Activated T-helper 17 cell treated with anti-CD3 and anti-CD28 coated beads, Interleukin-2, amount 50 U/mL, for 72 hours (primary cell): Measurements from ENCODE around the gene SLCO3A1. TPM values are rescaled to one million over a fixed set of nuclear protein-coding genes. Genes with fewer than 3 reads are reported as not detected.
A peak's percentile ranks its signal among the peaks of the same experiment; 100 is the strongest.

Source experiments
- ATAC-seq: fragments of 150-1000 bp; cut with Tn5 transposase; replicated peaks from 2 replicates; pipeline ENCODE4 v1.10.0; 2021; ENCODE audit warnings: mild to moderate bottlenecking, moderate library complexity
- H3K27ac Mint-ChIP-seq: one replicate; pipeline ENCODE4 v1.8.0; 2022; ENCODE audit warnings: mixed read lengths
- H3K27me3 Mint-ChIP-seq: one replicate; pipeline ENCODE4 v1.8.0; 2022; ENCODE audit warnings: mixed read lengths
- H3K36me3 Mint-ChIP-seq: one replicate; pipeline ENCODE4 v1.8.0; 2022; ENCODE audit warnings: low read depth, mild to moderate bottlenecking, mixed read lengths
- H3K4me1 Mint-ChIP-seq: one replicate; pipeline ENCODE4 v1.8.0; 2022; ENCODE audit warnings: mixed read lengths
- H3K4me3 Mint-ChIP-seq: one replicate; pipeline ENCODE4 v1.8.0; 2022; ENCODE audit warnings: mild to moderate bottlenecking, mixed read lengths
- H3K9me3 Mint-ChIP-seq: one replicate; pipeline ENCODE4 v1.8.0; 2022; ENCODE audit warnings: mixed read lengths
- total RNA-seq, 2 donors: library from RNA; stranded (reverse); gene quantifications; one replicate each; pipeline ENCODE4 v1.2.3, GENCODE V29; 2022

SLCO3A1 gene
- total RNA-seq, result 10 to 100 TPM in 1 of 2 donors, 1 to 10 TPM in 1; 7.0 to 11.0 TPM

- H3K4me3 Mint-ChIP-seq, result peak within 1 kb of the TSS; percentile 82
- H3K4me1 Mint-ChIP-seq, result peaks cover 51% of the 10 kb centered on the region
- H3K27me3 Mint-ChIP-seq, result no peaks in the 10 kb centered on the region
- peaks cover 5% of the 10 kb centered on the region for H3K36me3 Mint-ChIP-seq
- H3K27ac Mint-ChIP-seq, result peak within 1 kb of the TSS; percentile 74
- ATAC-seq, result peak; percentile 29
- no peaks in the 10 kb centered on the region for H3K9me3 Mint-ChIP-seq
Measured at GRCh38 chr15:91853511-91853947, at the start of gene SLCO3A1. Gene SLCO3A1, plus strand, starts transcription at chr15:91853708.

DNA sequence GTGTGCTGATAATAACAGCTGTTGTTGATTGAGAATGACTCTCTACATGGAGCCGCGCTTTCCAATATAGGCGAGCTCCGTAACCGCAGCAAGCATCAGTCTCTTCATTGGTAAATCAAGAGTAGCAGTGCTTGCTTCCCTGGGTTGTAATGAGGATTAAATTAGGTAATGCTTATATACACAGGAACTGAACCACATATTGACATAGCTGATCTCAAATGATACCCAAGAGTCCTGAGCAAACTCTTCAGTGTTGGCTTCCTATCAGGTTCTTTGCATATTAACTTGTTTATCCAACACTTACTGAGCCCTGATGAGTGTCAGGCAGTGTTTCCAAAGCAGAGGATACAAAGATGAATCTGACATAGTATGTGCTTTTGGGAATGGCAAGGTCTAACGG, 46.4 kb upstream of the SLCO3A1 start:
- H3K9me3 Mint-ChIP-seq, result peaks cover 3% of the 10 kb centered on the region
- no peak overlapping the region for H3K4me3 Mint-ChIP-seq
- peaks cover 8% of the 10 kb centered on the region for H3K27me3 Mint-ChIP-seq
- H3K27ac Mint-ChIP-seq, result no peak overlapping the region
- H3K4me1 Mint-ChIP-seq, result no peaks in the 10 kb centered on the region
- no peak for ATAC-seq
- H3K36me3 Mint-ChIP-seq, result no peaks in the 10 kb centered on the region

DNA sequence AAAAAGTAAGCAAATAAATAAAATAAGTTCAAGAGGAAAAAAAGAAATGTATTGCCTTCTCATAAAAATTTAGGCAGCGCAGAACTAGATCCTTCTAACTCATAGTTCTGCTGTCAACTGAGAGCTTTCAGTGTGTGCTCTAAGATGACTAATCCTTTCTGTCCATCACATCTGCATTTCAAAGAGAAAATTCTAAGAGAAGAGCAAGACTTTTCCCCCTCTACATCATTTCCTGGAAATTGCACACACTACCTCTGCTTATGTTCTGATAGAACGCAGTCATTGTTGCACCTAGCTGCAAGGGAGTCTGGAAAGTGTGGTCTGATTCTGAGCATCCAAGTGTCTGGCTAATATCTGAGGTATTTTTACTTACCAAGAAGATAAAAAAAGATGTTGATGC, 39.6 kb upstream of the SLCO3A1 start:
- no peaks in the 10 kb centered on the region for H3K36me3 Mint-ChIP-seq

GRCh38 chr15:91816942-91817341, 36.6 kb upstream of the SLCO3A1 start:
- Mint-ChIP-seq H3K4me3 (no peak overlapping the region), H3K27me3 (peaks cover 7% of the 10 kb centered on the region), H3K36me3 (no peaks in the 10 kb centered on the region), H3K4me1 (no peaks in the 10 kb centered on the region), H3K9me3 (peaks cover 13% of the 10 kb centered on the region), H3K27ac (no peak overlapping the region)
- ATAC-seq, result no peak

More for the DNA sequence above, 39.6 kb upstream of the SLCO3A1 start:
- Mint-ChIP-seq H3K4me1 (no peaks in the 10 kb centered on the region), H3K4me3 (no peak overlapping the region), H3K9me3 (peaks cover 13% of the 10 kb centered on the region), H3K27ac (no peak overlapping the region), H3K27me3 (peaks cover 6% of the 10 kb centered on the region)
- no peak for ATAC-seq

GRCh38 chr15:91821458-91821857, 32.0 kb upstream of the SLCO3A1 start:
- no peaks in the 10 kb centered on the region for H3K36me3 Mint-ChIP-seq
- no peak for ATAC-seq
- H3K9me3 Mint-ChIP-seq, result no peaks in the 10 kb centered on the region
- H3K4me3 Mint-ChIP-seq, result no peak overlapping the region
- peaks cover 4% of the 10 kb centered on the region for H3K27me3 Mint-ChIP-seq
- H3K27ac Mint-ChIP-seq, result no peak overlapping the region
- H3K4me1 Mint-ChIP-seq, result no peaks in the 10 kb centered on the region

DNA sequence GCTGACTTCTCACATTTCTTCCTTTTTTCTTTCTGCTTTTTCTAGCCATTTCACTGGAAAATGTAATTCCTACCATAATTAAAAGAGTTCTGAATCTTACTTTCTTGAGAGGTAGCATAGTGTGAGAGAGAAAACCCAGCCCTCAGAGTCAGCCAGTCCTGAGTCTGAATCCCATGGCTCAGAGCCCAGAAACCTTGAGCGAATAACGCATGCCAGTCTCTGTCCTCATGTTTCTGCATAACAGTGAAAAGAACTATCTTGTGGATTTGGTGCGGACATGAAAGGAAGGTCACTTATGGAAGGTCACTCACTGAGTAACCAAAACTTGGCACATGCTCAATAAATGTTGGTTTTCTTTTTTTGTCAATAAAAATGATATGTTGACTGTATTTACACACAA, 29.3 kb upstream of the SLCO3A1 start:
- Mint-ChIP-seq H3K36me3 (no peaks in the 10 kb centered on the region), H3K4me1 (no peaks in the 10 kb centered on the region)

GRCh38 chr15:91826443-91826842, 27.1 kb upstream of the SLCO3A1 start:
- Mint-ChIP-seq H3K9me3 (no peaks in the 10 kb centered on the region), H3K27ac (no peak overlapping the region), H3K4me3 (no peak overlapping the region), H3K4me1 (no peaks in the 10 kb centered on the region), H3K36me3 (no peaks in the 10 kb centered on the region), H3K27me3 (peaks cover 4% of the 10 kb centered on the region)
- no peak for ATAC-seq

More for the DNA sequence above, 29.3 kb upstream of the SLCO3A1 start:
- Mint-ChIP-seq H3K9me3 (no peaks in the 10 kb centered on the region), H3K4me3 (no peak overlapping the region), H3K27me3 (peaks cover 4% of the 10 kb centered on the region), H3K27ac (no peak overlapping the region)
- no peak for ATAC-seq

- no peaks in the 10 kb centered on the region for H3K36me3 Mint-ChIP-seq
- H3K27ac Mint-ChIP-seq, result no peak overlapping the region
- ATAC-seq, result no peak
- H3K9me3 Mint-ChIP-seq, result no peaks in the 10 kb centered on the region
- H3K4me3 Mint-ChIP-seq, result no peak overlapping the region
- peaks cover 22% of the 10 kb centered on the region for H3K27me3 Mint-ChIP-seq
- no peaks in the 10 kb centered on the region for H3K4me1 Mint-ChIP-seq
Measured at GRCh38 chr15:91833056-91833455, 20.5 kb upstream of the SLCO3A1 start.

DNA sequence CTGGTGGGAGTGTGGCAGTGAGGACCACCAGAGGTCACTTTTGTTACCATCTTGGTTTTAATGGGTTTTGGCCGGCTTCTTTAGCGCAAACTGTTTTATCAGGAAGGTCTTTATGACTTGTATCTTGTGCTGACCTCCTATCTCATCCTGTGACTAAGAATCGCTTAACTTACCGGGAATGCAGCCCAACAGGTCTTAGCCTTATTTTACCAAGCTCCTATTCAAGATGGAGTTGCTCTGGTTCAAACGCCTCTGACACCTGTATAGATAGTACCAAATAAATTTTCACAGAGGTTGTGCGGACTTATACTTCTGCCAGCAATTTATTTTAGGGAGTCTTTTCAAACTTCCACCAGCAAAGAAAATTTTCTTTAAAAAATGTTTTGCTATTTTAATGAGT, 13.6 kb upstream of the SLCO3A1 start:
- H3K27ac Mint-ChIP-seq, result no peak overlapping the region
- peaks cover 26% of the 10 kb centered on the region for H3K27me3 Mint-ChIP-seq
- no peaks in the 10 kb centered on the region for H3K36me3 Mint-ChIP-seq
- no peaks in the 10 kb centered on the region for H3K9me3 Mint-ChIP-seq
- no peak overlapping the region for H3K4me3 Mint-ChIP-seq
- no peaks in the 10 kb centered on the region for H3K4me1 Mint-ChIP-seq
- no peak for ATAC-seq

- Mint-ChIP-seq H3K9me3 (no peaks in the 10 kb centered on the region), H3K36me3 (no peaks in the 10 kb centered on the region), H3K4me1 (peaks cover 4% of the 10 kb centered on the region), H3K27me3 (peaks cover 17% of the 10 kb centered on the region), H3K27ac (no peak overlapping the region), H3K4me3 (no peak overlapping the region)
- no peak for ATAC-seq
Measured at GRCh38 chr15:91841861-91842260, 11.6 kb upstream of the SLCO3A1 start.

DNA sequence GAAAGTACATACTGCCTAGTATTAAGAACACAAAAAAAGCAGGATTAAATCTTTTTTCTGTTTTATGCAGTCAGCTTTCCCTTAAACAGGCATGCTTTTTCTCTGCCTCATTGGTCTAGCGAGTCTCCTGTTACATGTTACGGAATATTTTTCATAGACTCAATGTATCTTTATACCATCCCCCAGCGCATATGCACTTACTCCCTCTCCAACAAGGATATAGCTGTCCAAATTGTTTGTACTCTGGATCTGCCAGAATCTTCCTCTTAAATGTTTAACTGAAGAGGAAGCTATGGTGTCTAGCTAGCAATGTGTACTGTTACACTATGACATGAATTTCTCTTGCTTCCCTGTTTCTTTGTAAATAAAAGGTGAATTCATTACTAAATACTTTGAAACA, 9.2 kb upstream of the SLCO3A1 start:
- Mint-ChIP-seq H3K27me3 (peaks cover 13% of the 10 kb centered on the region), H3K4me1 (peaks cover 4% of the 10 kb centered on the region), H3K9me3 (no peaks in the 10 kb centered on the region), H3K27ac (no peak overlapping the region), H3K4me3 (no peak overlapping the region), H3K36me3 (no peaks in the 10 kb centered on the region)
- ATAC-seq, result no peak

DNA sequence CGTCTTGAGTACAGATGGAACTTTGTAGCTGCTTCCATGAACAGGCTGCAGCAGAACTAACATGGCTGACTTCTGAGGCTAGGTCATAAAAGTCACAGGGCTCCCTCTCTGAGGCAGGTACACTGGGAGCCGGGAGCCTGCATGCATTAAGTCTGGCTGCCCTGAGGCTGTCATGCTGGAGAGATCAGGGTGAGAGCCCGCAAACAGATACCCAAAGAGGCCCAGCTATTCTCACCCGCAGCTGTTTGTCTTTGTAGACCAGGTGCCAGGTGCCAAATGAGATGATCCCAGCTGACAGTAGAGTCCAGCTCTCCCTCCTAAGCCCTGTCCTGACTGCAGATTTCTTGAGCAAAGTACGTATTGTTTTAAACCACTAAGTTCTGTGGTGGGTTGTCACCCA, 8.6 kb upstream of the SLCO3A1 start:
- no peak overlapping the region for H3K4me3 Mint-ChIP-seq
- ATAC-seq, result no peak
- H3K27ac Mint-ChIP-seq, result no peak overlapping the region
- peaks cover 13% of the 10 kb centered on the region for H3K27me3 Mint-ChIP-seq
- H3K36me3 Mint-ChIP-seq, result no peaks in the 10 kb centered on the region
- no peaks in the 10 kb centered on the region for H3K9me3 Mint-ChIP-seq
- H3K4me1 Mint-ChIP-seq, result peaks cover 10% of the 10 kb centered on the region

- H3K4me1 Mint-ChIP-seq, result peaks cover 11% of the 10 kb centered on the region
- no peaks in the 10 kb centered on the region for H3K36me3 Mint-ChIP-seq
- H3K4me3 Mint-ChIP-seq, result no peak overlapping the region
- no peak overlapping the region for H3K27ac Mint-ChIP-seq
- ATAC-seq, result no peak
- peaks cover 13% of the 10 kb centered on the region for H3K27me3 Mint-ChIP-seq
- no peaks in the 10 kb centered on the region for H3K9me3 Mint-ChIP-seq
Measured at GRCh38 chr15:91845720-91846119, 7.8 kb upstream of the SLCO3A1 start.

DNA sequence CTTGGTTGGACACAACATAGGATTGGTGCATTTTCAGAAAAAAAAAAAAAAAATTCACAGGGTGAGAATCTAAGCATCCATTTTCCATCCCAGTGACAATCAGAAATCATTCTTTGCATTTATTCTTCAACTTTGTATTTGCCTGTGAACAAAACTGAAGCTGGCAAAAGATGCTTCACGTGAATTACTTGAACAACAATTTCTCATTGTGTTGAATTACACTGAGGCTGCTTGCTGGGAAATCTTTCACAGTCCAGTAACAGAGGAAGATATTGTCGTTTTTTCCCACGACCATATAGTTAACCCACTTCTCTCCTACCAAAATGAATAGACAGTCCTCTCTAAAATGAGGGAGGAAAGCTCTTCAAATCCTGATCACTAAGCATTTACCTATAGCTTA, 4.3 kb upstream of the SLCO3A1 start:
- Mint-ChIP-seq H3K4me3 (peak overlapping the region; percentile 75), H3K27me3 (peaks cover 3% of the 10 kb centered on the region)
- ATAC-seq, result no peak

DNA sequence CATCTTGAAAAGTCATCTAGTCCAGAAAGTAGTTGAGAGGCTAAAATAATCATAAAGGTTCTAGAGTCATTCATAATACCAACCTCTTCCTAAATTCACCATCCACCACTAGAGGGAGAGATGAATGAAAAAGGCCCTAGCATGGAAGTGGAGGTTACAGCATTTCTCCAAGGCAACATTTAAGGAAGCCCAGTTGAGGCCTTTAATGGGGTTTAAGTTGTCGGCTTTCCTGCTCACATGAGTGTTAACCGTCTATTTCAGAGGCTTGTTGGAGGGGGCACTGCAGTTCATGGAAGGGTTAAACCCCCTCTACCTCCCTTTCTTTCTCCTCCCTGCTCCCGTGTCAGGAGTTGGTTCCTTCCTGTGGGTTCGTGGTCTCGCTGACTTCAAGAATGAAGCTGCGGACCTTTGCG, 3.8 kb upstream of the SLCO3A1 start:
- H3K36me3 Mint-ChIP-seq, result no peaks in the 10 kb centered on the region
- peak overlapping the region; percentile 67 for H3K27ac Mint-ChIP-seq
- H3K9me3 Mint-ChIP-seq, result no peaks in the 10 kb centered on the region
- H3K27me3 Mint-ChIP-seq, result no peaks in the 10 kb centered on the region
- peak overlapping the region; percentile 75 for H3K4me3 Mint-ChIP-seq
- ATAC-seq, result no peak
- peaks cover 22% of the 10 kb centered on the region for H3K4me1 Mint-ChIP-seq

More for the DNA sequence above, 4.3 kb upstream of the SLCO3A1 start:
- Mint-ChIP-seq H3K9me3 (no peaks in the 10 kb centered on the region), H3K4me1 (peaks cover 18% of the 10 kb centered on the region), H3K27ac (peak overlapping the region; percentile 67), H3K36me3 (no peaks in the 10 kb centered on the region)
